Heart right ventricle (tissue), 16 donors: ENCODE data around the gene VANGL1. TPM values are rescaled to one million over a fixed set of nuclear protein-coding genes. Genes with fewer than 3 reads are reported as not detected.

Experiments
- ATAC-seq, 8 donors: fragments of 200-7000 bp; cut with Tn5 transposase; one replicate each; pipeline ENCODE4 v1.9.1; 2020; ENCODE audit warnings: mild to moderate bottlenecking in 8 of 8, moderate library complexity in 8 of 8, moderate number of reproducible peaks in 1 of 8
- DNase-seq, 2 donors: peaks; one replicate each; pipeline ENCODE4 v3.0.0-alpha.2; 2020
- H3K27ac ChIP-seq, 10 donors: fragments of 200-600 bp; sonication (generic) in 2 of 10; one replicate each; pipeline versions ENCODE4 v1.5.0 to v1.8.0; 2020 to 2022; ENCODE audit warnings: mild to moderate bottlenecking in 3 of 10
- H3K27me3 ChIP-seq, 7 donors: fragments of 200-600 bp; one replicate each; pipeline ENCODE4 v1.8.0; 2021 to 2022; ENCODE audit warnings: mild to moderate bottlenecking in 2 of 7
- H3K36me3 ChIP-seq, 9 donors: fragments of 200-600 bp; sonication (generic) in 1 of 9; one replicate each; pipeline versions ENCODE4 v1.5.0 to v1.8.0; 2020 to 2022; ENCODE audit warnings: mild to moderate bottlenecking in 2 of 9
- H3K4me1 ChIP-seq, 9 donors: fragments of 200-600 bp; sonication (generic) in 1 of 9; one replicate each; pipeline versions ENCODE4 v1.5.0 to v1.8.0; 2020 to 2022; ENCODE audit warnings: mild to moderate bottlenecking in 4 of 9
- H3K4me3 ChIP-seq, 10 donors: fragments of 200-600 bp; sonication (generic) in 2 of 10; one replicate each; pipeline versions ENCODE4 v1.5.0 to v1.8.0; 2020 to 2022; ENCODE audit warnings: mild to moderate bottlenecking in 7 of 10, moderate library complexity in 2 of 10
- H3K9me3 ChIP-seq, 11 donors: fragments of 200-600 bp in 10 of 11; sonication (generic) in 2 of 11; one replicate each; pipeline versions ENCODE4 v1.5.0 to v1.8.0; 2013 to 2022; ENCODE audit warnings: mild to moderate bottlenecking in 2 of 11, control low read depth in 1 of 11, moderate library complexity in 1 of 11
- CTCF ChIP-seq, 9 donors: fragments of 200-600 bp; sonication (generic) in 2 of 9; IDR thresholded peaks; one replicate each; pipeline versions ENCODE4 v1.5.0 to v1.8.0; 2021 to 2022; ENCODE audit warnings: antibody characterized with exemption in 9 of 9, mild to moderate bottlenecking in 5 of 9, moderate library complexity in 1 of 9
- WGBS, 2 donors: extraction: QIAGEN DNeasy Blood & Tissue Kit; methylation state at CpG; one replicate each; pipeline ENCODE4 v1.1.7; 2013; ENCODE audit warnings: inconsistent platforms in 1 of 2; 5-methylcytosine and 5-hydroxymethylcytosine counted together
- intact Hi-C, 10 donors: fragments of 100-400 bp; cut with DNase I; formaldehyde crosslinking; loops; one replicate each; pipeline versions ENCODE4 v1.11.1 to v1.14.2; 2022
- polyA plus RNA-seq, 2 donors: library from polyadenylated mRNA; stranded (reverse); fragments of 200-250 nt; gene quantifications; one replicate each; pipeline ENCODE4 v1.2.3, GENCODE V29; 2013
- total RNA-seq, 10 donors: library from RNA; stranded (reverse); fragmentation: NEBNext Ultra II Directional in 3 of 10; extraction: Animal tissue kit (Norgen Biotek cat#: 25700) in 3 of 10; gene quantifications; one replicate each; pipeline versions ENCODE4 v1.2.1 to v1.2.4, GENCODE V29; 2021 to 2023
- donor health status: Arrhythmogenic right ventricular cardiomyopathy.
- donor health status: ischemic (EF 13 %, LVEDD 7.1; RV severe dilation, severe dysfunction).
- donor health status: healthy with polysubstance abuse.
- donor health status: DM: no; HTN: yes; CAD: no.
- donor health status: DM: no; HTN: no; CAD: no.
- donor health status: ischemic (EF 25% LVEDD 6.9; RV normal size, moderate dysfunction).
- donor health status: ischemic (EF 25% LVEDD 5.7; RV mildly dilated, moderate dysfunction).
- donor health status: healthy.
- donor health status: DM: yes; HTN: yes; CAD: no.
- donor health status: Ischemic cardiomyopathy.
- donor health status: ischemic (EF 35%, LVEDD 5.7; RV mildly dilated, moderate dysfunction).
- donor health status: nonischemic (EF 11% LVEDD 7.7; RV severe dilation, severe dysfunction).
- donor health status: DM: yes; HTN: yes; CAD: no.
- donor health status: PGD.
- donor health status: ischemic (EF 29% LVEDD 5.4; RV normal size, mild dysfunction).
- donor health status: nonischemic (EF 23%, LVEDD 6.1; RV moderate dilation, normal function).

The VANGL1 gene
- total and polyA plus RNA-seq, 12 donors = 1.7 to 9.8 (median 6.9) TPM

DNA sequence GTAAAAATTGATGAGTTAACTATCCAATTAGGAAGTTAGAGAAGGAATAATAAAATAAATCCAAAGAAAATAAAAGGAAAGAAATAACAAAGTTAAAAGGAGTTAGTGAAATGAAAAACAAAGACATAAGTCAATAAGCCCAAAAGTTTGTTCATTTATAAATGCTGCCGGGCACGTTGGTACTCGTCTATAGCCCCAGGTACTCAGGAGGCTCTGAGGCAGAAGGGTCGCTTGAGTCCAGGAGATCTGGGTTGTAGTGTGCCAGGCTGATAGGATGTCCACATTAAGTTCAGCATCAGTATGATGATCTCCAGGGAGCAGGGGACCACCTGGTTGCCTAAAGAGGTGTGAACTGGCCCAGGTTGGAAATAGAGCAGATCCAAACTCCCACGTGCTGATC, 35.5 kb upstream of the VANGL1 start:
- 75 to 90% methylated on average over 5 of the region's 5 CpGs for WGBS, 2 donors
- intact Hi-C loops = loop anchor here in 6 of 10 donors (2.0 to 5.0 kb wide), 4 partner anchors 101 to 166 kb away; partner anchors contain the start of gene CASQ2 (in 1 of the 6)

GRCh38 chr1:115609021-115609420, 32.7 kb upstream of the VANGL1 start:
- WGBS, 2 donors = 83 to 85% methylated on average over 1 of the region's 1 CpG
- TF ChIP-seq CTCF (IDR thresholded peaks at IDR 0.05) = no peak
- H3K27me3 ChIP-seq = no peaks in the 10 kb centered on the region

More for the DNA sequence above, 35.5 kb upstream of the VANGL1 start:
- peaks cover 0 to 9% (median 3%) of the 10 kb centered on the region in 9 donors for H3K4me1 ChIP-seq
- H3K4me3 ChIP-seq = no peak overlapping the region
- DNase-seq = no peak
- peaks cover 0 to 7% (median 0%) of the 10 kb centered on the region in 11 donors for H3K9me3 ChIP-seq
- TF ChIP-seq CTCF (IDR thresholded peaks at IDR 0.05) = no peak
- no peaks in the 10 kb centered on the region for H3K27me3 ChIP-seq
- no peaks in the 10 kb centered on the region for H3K36me3 ChIP-seq
- no peak overlapping the region for H3K27ac ChIP-seq
- ATAC-seq = no peak

DNA sequence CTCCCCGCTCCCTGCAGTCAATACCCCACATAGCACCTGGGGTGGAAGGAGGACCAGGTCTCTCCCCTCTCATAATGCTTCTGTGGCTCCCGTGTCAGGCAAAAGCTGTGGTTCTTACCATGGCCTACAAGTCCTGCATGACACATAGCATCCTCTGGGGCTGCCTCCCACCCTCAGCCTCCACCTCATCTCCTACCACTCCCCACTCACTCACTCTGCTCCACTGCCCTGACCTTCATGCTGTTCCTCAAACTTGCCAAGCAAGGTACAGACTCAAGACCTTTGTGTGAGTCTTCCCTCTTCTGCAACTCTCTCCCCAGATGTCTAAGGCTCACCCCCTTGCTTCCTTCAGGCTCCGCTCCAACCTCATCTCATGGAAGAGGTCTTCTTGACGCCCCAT, 28.0 kb upstream of the VANGL1 start:
- no peaks in the 10 kb centered on the region for H3K9me3 ChIP-seq
- no peak overlapping the region for H3K4me3 ChIP-seq
- intact Hi-C loops = loop anchor here in 3 of 10 donors (5.0 to 10.0 kb wide), 3 partner anchors 94 to 159 kb away; partner anchors contain the start of gene CASQ2 (in 1 of the 3)

More at GRCh38 chr1:115609021-115609420, 32.7 kb upstream of the VANGL1 start:
- DNase-seq (no peak), ATAC-seq (no peak)
- Histone ChIP-seq H3K4me3 (no peak overlapping the region), H3K36me3 (no peaks in the 10 kb centered on the region), H3K4me1 (peaks cover 0 to 9% (median 3%) of the 10 kb centered on the region in 9 donors), H3K27ac (no peak overlapping the region), H3K9me3 (peaks cover 0 to 7% (median 0%) of the 10 kb centered on the region in 11 donors)
- intact Hi-C loops = loop anchor here in 9 of 10 donors (2.0 to 5.0 kb wide), 7 partner anchors 98 to 163 kb away; partner anchors contain the start of gene CASQ2 (in 2 of the 9)

DNA sequence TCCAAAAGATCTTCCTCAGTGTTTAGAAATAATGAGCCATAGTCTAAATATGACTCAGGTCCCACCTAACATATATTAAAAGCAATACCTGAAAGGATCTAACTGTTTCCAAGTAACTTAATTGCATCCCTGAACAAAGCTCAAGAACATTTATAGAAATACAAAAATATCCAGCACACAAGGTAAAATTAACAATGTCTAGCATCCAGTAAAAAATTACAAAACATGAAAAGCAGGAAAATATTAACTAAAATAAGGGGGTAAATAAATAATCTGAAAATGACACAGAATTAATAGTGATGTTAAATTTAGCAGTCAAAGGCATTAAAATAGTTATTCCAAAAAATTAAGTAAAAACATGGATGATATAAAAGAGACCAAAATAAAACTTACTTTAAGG, 21.3 kb upstream of the VANGL1 start:
- intact Hi-C loops = no loop called here
- no peak for DNase-seq
- peaks cover 0 to 32% (median 15%) of the 10 kb centered on the region in 11 donors for H3K9me3 ChIP-seq
- H3K36me3 ChIP-seq = no peaks in the 10 kb centered on the region
- no peak for ATAC-seq
- no peak for TF ChIP-seq CTCF (IDR thresholded peaks at IDR 0.05)
- no peak overlapping the region for H3K27ac ChIP-seq
- no peaks in the 10 kb centered on the region for H3K27me3 ChIP-seq
- no peaks in the 10 kb centered on the region for H3K4me1 ChIP-seq
- H3K4me3 ChIP-seq = no peak overlapping the region

More for the DNA sequence above, 28.0 kb upstream of the VANGL1 start:
- peaks cover 0 to 1% (median 0%) of the 10 kb centered on the region in 9 donors for H3K4me1 ChIP-seq
- H3K36me3 ChIP-seq = no peaks in the 10 kb centered on the region
- 81 to 97% methylated on average over 4 of the region's 4 CpGs for WGBS, 2 donors
- no peaks in the 10 kb centered on the region for H3K27me3 ChIP-seq
- DNase-seq (no peak), ATAC-seq (no peak)
- no peak overlapping the region for H3K27ac ChIP-seq
- no peak for TF ChIP-seq CTCF (IDR thresholded peaks at IDR 0.05)
